SU-DHL-6 (cell line): ENCODE data around the gene BCL2L1.

Source experiments
- H2AFZ ChIP-seq: fragments of 200-600 bp; sonication (generic); 2 replicates; pipeline ENCODE4 v1.6.1; 2014; ENCODE audit warnings: low read depth, mild to moderate bottlenecking, moderate library complexity, mixed read lengths, antibody characterized with exemption, low read length; ENCODE audit not compliant: severe bottlenecking
- H3F3A ChIP-seq: fragments of 200-600 bp; shearing (Covaris generic); 2 replicates; pipeline ENCODE4 v1.6.0; 2016; ENCODE audit warnings: antibody characterized with exemption, mild to moderate bottlenecking; ENCODE audit not compliant: insufficient read depth
- H3K27ac ChIP-seq: fragments of 200-600 bp; sonication (generic); 2 replicates; pipeline ENCODE4 v1.5.1; 2016; ENCODE audit warnings: low read depth, mild to moderate bottlenecking, low read length, moderate library complexity, mixed read lengths
- H3K27me3 ChIP-seq: fragments of 200-600 bp; sonication (generic), shearing (Covaris generic); 2 replicates; pipeline ENCODE4 v1.6.0; 2014; ENCODE audit warnings: mild to moderate bottlenecking, low read length
- H3K36me3 ChIP-seq: fragments of 200-600 bp; sonication (generic); 2 replicates; pipeline ENCODE4 v1.6.1; 2014; ENCODE audit warnings: mild to moderate bottlenecking, low read length, mixed read lengths
- H3K4me2 ChIP-seq: fragments of 300-600, 200-600 bp; shearing (Covaris generic), sonication (generic); 2 replicates; pipeline ENCODE4 v1.6.0; 2014; ENCODE audit warnings: low read length, low read depth, mild to moderate bottlenecking; ENCODE audit not compliant: poor library complexity, severe bottlenecking
- H3K4me3 ChIP-seq: fragments of 200-600 bp; sonication (generic); 2 replicates; pipeline ENCODE4 v1.5.1; 2014; ENCODE audit warnings: antibody characterized with exemption, low read length, mild to moderate bottlenecking, mixed read lengths; ENCODE audit not compliant: insufficient read depth, poor library complexity, severe bottlenecking
- H3K79me2 ChIP-seq: fragments of 200-600 bp; sonication (generic); 2 replicates; pipeline ENCODE4 v1.6.1; 2014; ENCODE audit warnings: mild to moderate bottlenecking, low read length, moderate library complexity; ENCODE audit not compliant: insufficient read depth
- H3K9ac ChIP-seq: fragments of 200-600 bp; sonication (generic); 2 replicates; pipeline ENCODE4 v1.7.0; 2014; ENCODE audit warnings: mild to moderate bottlenecking, low read length
- H3K9me2 ChIP-seq: fragments of 200-600 bp; sonication (generic); replicated peaks from 2 replicates; pipeline ENCODE4 v1.6.1; 2014; ENCODE audit warnings: low read length; ENCODE audit not compliant: insufficient read depth
- H3K9me3 ChIP-seq: fragments of 200-600 bp; sonication (generic); 2 replicates; pipeline ENCODE4 v1.6.1; 2014; ENCODE audit warnings: low read length, mixed read lengths; ENCODE audit not compliant: insufficient read depth
- H4K20me1 ChIP-seq: fragments of 200-600 bp; sonication (generic); 2 replicates; pipeline ENCODE4 v1.6.1; 2014; ENCODE audit warnings: low read depth, mild to moderate bottlenecking, antibody characterized with exemption, low read length, moderate library complexity, mixed read lengths
- EZH2phosphoT487 ChIP-seq: fragments of 200-600 bp; sonication (generic), shearing (Covaris generic); conservative IDR thresholded peaks from 2 replicates; pipeline ENCODE4 v1.6.1; 2018; ENCODE audit warnings: mild to moderate bottlenecking, antibody characterized with exemption, low read length, moderate library complexity, mixed read lengths
- TF ChIP-seq, protein P1 (sequence below): fragments of 200-600 bp; sonication (generic); IDR thresholded peaks from one replicate; pipeline ENCODE4 v1.5.1; 2017; ENCODE audit warnings: antibody characterized with exemption, mild to moderate bottlenecking, low read length, moderate library complexity; ENCODE audit not compliant: insufficient read depth, poor library complexity, severe bottlenecking

BCL2L1 gene

GRCh38 chr20:31722257-31723068, at the start of gene BCL2L1:
BCL2L1 (minus strand) TSS chr20:31722868; CDS start chr20:31722218, 650 bp downstream.
- Histone ChIP-seq H3K4me3 (peak within 1 kb of the TSS; percentile 70), H3K27me3 (no peaks in the 10 kb centered on the region), H3K27ac (peak within 1 kb of the TSS; percentile 89), H3K9ac (peak within 1 kb of the TSS; percentile 81), H3K36me3 (no peaks in the 10 kb centered on the region), H2AFZ (peak within 1 kb of the TSS; percentile 18), H3K9me3 (no peaks in the 10 kb centered on the region), H3F3A (peaks cover 16% of the 10 kb centered on the region), H3K4me2 (peak within 1 kb of the TSS; percentile 91), H4K20me1 (no peaks in the 10 kb centered on the region), H3K9me2 (no peaks in the 10 kb centered on the region), H3K79me2 (peaks cover 52% of the 10 kb centered on the region)
- no peak for TF ChIP-seq EZH2phosphoT487
- TF ChIP-seq, protein P1, sequence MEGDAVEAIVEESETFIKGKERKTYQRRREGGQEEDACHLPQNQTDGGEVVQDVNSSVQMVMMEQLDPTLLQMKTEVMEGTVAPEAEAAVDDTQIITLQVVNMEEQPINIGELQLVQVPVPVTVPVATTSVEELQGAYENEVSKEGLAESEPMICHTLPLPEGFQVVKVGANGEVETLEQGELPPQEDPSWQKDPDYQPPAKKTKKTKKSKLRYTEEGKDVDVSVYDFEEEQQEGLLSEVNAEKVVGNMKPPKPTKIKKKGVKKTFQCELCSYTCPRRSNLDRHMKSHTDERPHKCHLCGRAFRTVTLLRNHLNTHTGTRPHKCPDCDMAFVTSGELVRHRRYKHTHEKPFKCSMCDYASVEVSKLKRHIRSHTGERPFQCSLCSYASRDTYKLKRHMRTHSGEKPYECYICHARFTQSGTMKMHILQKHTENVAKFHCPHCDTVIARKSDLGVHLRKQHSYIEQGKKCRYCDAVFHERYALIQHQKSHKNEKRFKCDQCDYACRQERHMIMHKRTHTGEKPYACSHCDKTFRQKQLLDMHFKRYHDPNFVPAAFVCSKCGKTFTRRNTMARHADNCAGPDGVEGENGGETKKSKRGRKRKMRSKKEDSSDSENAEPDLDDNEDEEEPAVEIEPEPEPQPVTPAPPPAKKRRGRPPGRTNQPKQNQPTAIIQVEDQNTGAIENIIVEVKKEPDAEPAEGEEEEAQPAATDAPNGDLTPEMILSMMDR: no peak

DNA sequence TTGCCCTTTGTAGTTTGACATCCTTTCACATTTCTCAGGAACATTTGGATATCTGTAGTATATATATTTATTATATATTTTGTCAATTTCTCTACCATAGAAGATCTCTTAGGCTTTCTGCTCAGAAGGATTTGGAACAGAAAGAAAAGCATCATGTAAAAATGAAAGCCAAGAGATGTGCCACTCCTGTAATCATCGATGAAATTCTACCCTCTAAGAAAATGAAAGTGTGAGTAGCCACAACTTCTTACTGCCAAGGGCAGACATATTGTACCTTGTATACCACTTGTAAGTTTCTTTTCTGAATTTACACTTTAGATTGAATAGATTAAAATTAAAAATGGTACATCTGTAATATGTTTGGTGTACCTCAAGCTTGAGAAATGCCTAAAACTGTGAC, 47.6 kb upstream of the BCL2L1 start:
- H3K27me3 ChIP-seq: no peaks in the 10 kb centered on the region
- H3K36me3 ChIP-seq: peaks cover 58% of the 10 kb centered on the region
- H4K20me1 ChIP-seq: peaks cover 11% of the 10 kb centered on the region
- peaks cover 23% of the 10 kb centered on the region for H3F3A ChIP-seq
- peaks cover 18% of the 10 kb centered on the region for H3K79me2 ChIP-seq
- H3K4me3 ChIP-seq: no peak overlapping the region
- no peaks in the 10 kb centered on the region for H3K9me3 ChIP-seq
- H2AFZ ChIP-seq: no peak overlapping the region
- H3K9ac ChIP-seq: no peak overlapping the region
- no peak overlapping the region for H3K4me2 ChIP-seq
- no peaks in the 10 kb centered on the region for H3K9me2 ChIP-seq
- no peak overlapping the region for H3K27ac ChIP-seq
- TF ChIP-seq, protein P1: no peak
- no peak for TF ChIP-seq EZH2phosphoT487

DNA sequence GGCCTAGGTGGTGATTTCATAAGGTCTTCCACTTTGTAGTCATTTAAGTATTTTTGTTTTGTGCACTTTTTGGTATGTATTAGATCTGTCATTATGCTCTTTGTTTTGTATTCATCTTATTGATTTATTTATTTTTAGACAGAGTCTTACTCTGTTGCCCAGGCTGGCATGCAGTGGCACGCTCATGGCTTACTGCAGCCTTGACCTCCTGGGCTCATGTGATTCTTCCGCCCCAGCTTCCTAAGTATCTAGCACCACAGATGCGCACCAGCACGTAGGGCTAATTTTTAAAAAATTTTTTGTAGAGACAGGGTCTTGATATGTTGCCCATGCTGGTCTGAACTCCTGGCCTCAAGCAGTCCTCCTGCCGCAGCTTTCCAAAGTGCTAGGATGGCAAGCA, 47.0 kb upstream of the BCL2L1 start:
- no peak overlapping the region for H3K4me2 ChIP-seq

More for the DNA sequence above, 47.0 kb upstream of the BCL2L1 start:
- H3K27me3 ChIP-seq: no peaks in the 10 kb centered on the region
- no peak overlapping the region for H2AFZ ChIP-seq
- no peaks in the 10 kb centered on the region for H3K9me2 ChIP-seq
- no peak for TF ChIP-seq EZH2phosphoT487
- TF ChIP-seq, protein P1: no peak
- no peaks in the 10 kb centered on the region for H3K9me3 ChIP-seq
- H3K27ac ChIP-seq: no peak overlapping the region
- no peak overlapping the region for H3K4me3 ChIP-seq
- H3K36me3 ChIP-seq: peaks cover 62% of the 10 kb centered on the region
- H3K9ac ChIP-seq: no peak overlapping the region
- H3K79me2 ChIP-seq: peaks cover 24% of the 10 kb centered on the region
- H3F3A ChIP-seq: peaks cover 23% of the 10 kb centered on the region
- peaks cover 11% of the 10 kb centered on the region for H4K20me1 ChIP-seq
